Measurements from ENCODE around the gene NCKAP5.

The NCKAP5 gene

GRCh38 chr2:132998221-132998620 lies 570.0 kb downstream of the NCKAP5 start:
- Histone ChIP-seq H3K27ac (replicated peaks) (no peak overlapping the region), H3K4me3 (replicated peaks; ENCODE audit: insufficient read depth, low read length) (no peak overlapping the region), H3K27me3 (ENCODE audit: insufficient read depth, poor library complexity, severe bottlenecking) (no peaks in the 10 kb centered on the region)
- DNase-seq (ENCODE audit: low read depth in 1 of 2, low spot score in 1 of 2) = no peak
- TF ChIP-seq, protein P1, sequence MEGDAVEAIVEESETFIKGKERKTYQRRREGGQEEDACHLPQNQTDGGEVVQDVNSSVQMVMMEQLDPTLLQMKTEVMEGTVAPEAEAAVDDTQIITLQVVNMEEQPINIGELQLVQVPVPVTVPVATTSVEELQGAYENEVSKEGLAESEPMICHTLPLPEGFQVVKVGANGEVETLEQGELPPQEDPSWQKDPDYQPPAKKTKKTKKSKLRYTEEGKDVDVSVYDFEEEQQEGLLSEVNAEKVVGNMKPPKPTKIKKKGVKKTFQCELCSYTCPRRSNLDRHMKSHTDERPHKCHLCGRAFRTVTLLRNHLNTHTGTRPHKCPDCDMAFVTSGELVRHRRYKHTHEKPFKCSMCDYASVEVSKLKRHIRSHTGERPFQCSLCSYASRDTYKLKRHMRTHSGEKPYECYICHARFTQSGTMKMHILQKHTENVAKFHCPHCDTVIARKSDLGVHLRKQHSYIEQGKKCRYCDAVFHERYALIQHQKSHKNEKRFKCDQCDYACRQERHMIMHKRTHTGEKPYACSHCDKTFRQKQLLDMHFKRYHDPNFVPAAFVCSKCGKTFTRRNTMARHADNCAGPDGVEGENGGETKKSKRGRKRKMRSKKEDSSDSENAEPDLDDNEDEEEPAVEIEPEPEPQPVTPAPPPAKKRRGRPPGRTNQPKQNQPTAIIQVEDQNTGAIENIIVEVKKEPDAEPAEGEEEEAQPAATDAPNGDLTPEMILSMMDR (IDR thresholded peaks at IDR 0.05; ENCODE audit: insufficient read depth, low read length) = no peak
- TF ChIP-seq REST (IDR thresholded peaks at IDR 0.05; ENCODE audit: insufficient replicate concordance, low read depth) = no peak
- TF ChIP-seq SPI1 (IDR thresholded peaks at IDR 0.05; ENCODE audit: borderline replicate concordance, low read depth) = no peak
- TF ChIP-seq POLR2AphosphoS5 (IDR thresholded peaks at IDR 0.05; ENCODE audit: low read depth) = no peak
- no peak for TF ChIP-seq GABPA (IDR thresholded peaks at IDR 0.05; ENCODE audit: low read depth)

DNA sequence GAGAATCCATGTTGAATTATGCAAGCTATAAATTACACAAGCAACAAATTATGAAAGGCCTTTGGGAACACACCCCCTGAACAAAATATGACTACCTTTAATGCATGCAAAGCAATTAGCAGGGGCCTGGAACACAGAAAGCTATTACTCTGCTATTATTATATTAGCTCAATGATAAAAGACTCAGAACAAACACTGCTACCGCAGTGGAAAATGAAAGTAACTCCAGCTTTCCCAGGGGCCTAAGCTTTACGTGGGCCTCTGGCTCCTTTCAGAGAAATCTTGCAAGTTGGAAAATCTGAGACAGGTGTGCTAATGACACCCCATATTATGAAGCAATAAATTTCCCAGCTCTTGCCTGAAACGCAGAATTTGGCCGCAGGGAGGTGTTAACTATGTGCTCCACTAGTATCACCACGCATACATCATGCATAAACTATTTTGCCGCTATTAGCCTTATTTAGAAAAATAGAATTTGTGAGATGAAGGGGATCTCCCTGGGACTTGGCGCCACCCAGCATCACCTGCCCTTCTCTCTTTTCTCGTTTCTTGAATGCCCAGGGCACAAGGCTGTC lies 576.7 kb downstream of the NCKAP5 start:
- TF ChIP-seq REST (IDR thresholded peaks at IDR 0.05; ENCODE audit: insufficient replicate concordance, low read depth) = no peak
- TF ChIP-seq, protein P1 (IDR thresholded peaks at IDR 0.05; ENCODE audit: insufficient read depth, low read length) = no peak
- no peak for TF ChIP-seq POLR2AphosphoS5 (IDR thresholded peaks at IDR 0.05; ENCODE audit: low read depth)
- TF ChIP-seq GABPA (IDR thresholded peaks at IDR 0.05; ENCODE audit: low read depth) = no peak
- no peak for TF ChIP-seq SPI1 (IDR thresholded peaks at IDR 0.05; ENCODE audit: borderline replicate concordance, low read depth)
- Histone ChIP-seq H3K4me3 (replicated peaks; ENCODE audit: insufficient read depth, low read length) (no peak overlapping the region), H3K27me3 (ENCODE audit: insufficient read depth, poor library complexity, severe bottlenecking) (no peaks in the 10 kb centered on the region), H3K27ac (replicated peaks) (no peak overlapping the region)
- DNase-seq (ENCODE audit: low read depth in 1 of 2, low spot score in 1 of 2) = no peak

- Histone ChIP-seq H3K27me3 (ENCODE audit: insufficient read depth, poor library complexity, severe bottlenecking) (no peaks in the 10 kb centered on the region), H3K4me3 (replicated peaks; ENCODE audit: insufficient read depth, low read length) (no peak overlapping the region), H3K27ac (replicated peaks) (no peak overlapping the region)
- no peak for TF ChIP-seq REST (IDR thresholded peaks at IDR 0.05; ENCODE audit: insufficient replicate concordance, low read depth)
- TF ChIP-seq POLR2AphosphoS5 (IDR thresholded peaks at IDR 0.05; ENCODE audit: low read depth) = no peak
- TF ChIP-seq SPI1 (IDR thresholded peaks at IDR 0.05; ENCODE audit: borderline replicate concordance, low read depth) = no peak
- TF ChIP-seq, protein P1 (IDR thresholded peaks at IDR 0.05; ENCODE audit: insufficient read depth, low read length) = no peak
- TF ChIP-seq GABPA (IDR thresholded peaks at IDR 0.05; ENCODE audit: low read depth) = no peak
- DNase-seq (ENCODE audit: low read depth in 1 of 2, low spot score in 1 of 2) = no peak
These were observed 583.5 kb downstream of the NCKAP5 start for GRCh38 chr2:132984731-132985130.

Measured in HL-60 (cell line).